ENCODE data around the gene COL8A1.
A peak's percentile ranks its signal among the peaks of the same experiment; 100 is the strongest.

Gene COL8A1

GRCh38 chr3:99825004-99825640, 186.7 kb downstream of the COL8A1 start:
- TF ChIP-seq ZNF565 (CRISPR knock-in tag; conservative IDR thresholded peaks at IDR 0.05; ENCODE audit: low read depth) = no peak
- no peak for TF ChIP-seq ESRRG (CRISPR knock-in tag; IDR thresholded peaks at IDR 0.05)
- TF ChIP-seq PPARA (CRISPR knock-in tag; IDR thresholded peaks at IDR 0.05; ENCODE audit: borderline replicate concordance) = no peak
- TF ChIP-seq ISL1 (CRISPR knock-in tag; IDR thresholded peaks at IDR 0.05) = peak; percentile 65
- no peak for TF ChIP-seq CSDC2 (CRISPR knock-in tag; IDR thresholded peaks at IDR 0.05)
- no peak for TF ChIP-seq GLIS3 (CRISPR knock-in tag; IDR thresholded peaks at IDR 0.05)
- TF ChIP-seq CREB5 (CRISPR knock-in tag; IDR thresholded peaks at IDR 0.05; ENCODE audit: low read depth) = no peak
- no peak for TF ChIP-seq ZFP30 (CRISPR knock-in tag; IDR thresholded peaks at IDR 0.05)
- TF ChIP-seq ZNF70 (CRISPR knock-in tag; IDR thresholded peaks at IDR 0.05) = no peak

GRCh38 chr3:99829844-99830243, 191.4 kb downstream of the COL8A1 start:
- TF ChIP-seq SNAI2 (CRISPR knock-in tag; IDR thresholded peaks at IDR 0.05) = no peak
- TF ChIP-seq ZFP3 (CRISPR knock-in tag; IDR thresholded peaks at IDR 0.05) = no peak
- no peak for TF ChIP-seq TSHZ2 (CRISPR knock-in tag; IDR thresholded peaks at IDR 0.05)
- no peak for TF ChIP-seq ISL1 (CRISPR knock-in tag; IDR thresholded peaks at IDR 0.05)
- no peak for TF ChIP-seq CSRNP3 (CRISPR knock-in tag; IDR thresholded peaks at IDR 0.05)
- TF ChIP-seq CSDC2 (CRISPR knock-in tag; IDR thresholded peaks at IDR 0.05) = no peak
- TF ChIP-seq GLIS3 (CRISPR knock-in tag; IDR thresholded peaks at IDR 0.05) = no peak
- no peak for TF ChIP-seq ZNF8 (CRISPR knock-in tag; IDR thresholded peaks at IDR 0.05)
- no peak for TF ChIP-seq TCF4 (CRISPR knock-in tag; IDR thresholded peaks at IDR 0.05; ENCODE audit: borderline replicate concordance)
- no peak for TF ChIP-seq ZFP30 (CRISPR knock-in tag; IDR thresholded peaks at IDR 0.05)
- no peak for ATAC-seq

More at GRCh38 chr3:99825004-99825640, 186.7 kb downstream of the COL8A1 start:
- ATAC-seq = peak; percentile 83

- no peak for ATAC-seq
These were observed 195.3 kb downstream of the COL8A1 start for GRCh38 chr3:99833617-99834205.

GRCh38 chr3:99834211-99834957, 196.0 kb downstream of the COL8A1 start:
- no peak for ATAC-seq
- no peak for TF ChIP-seq ZFP30 (CRISPR knock-in tag; IDR thresholded peaks at IDR 0.05)
- TF ChIP-seq ZNF565 (CRISPR knock-in tag; conservative IDR thresholded peaks at IDR 0.05; ENCODE audit: low read depth) = no peak
- no peak for TF ChIP-seq CSDC2 (CRISPR knock-in tag; IDR thresholded peaks at IDR 0.05)
- no peak for TF ChIP-seq ZNF70 (CRISPR knock-in tag; IDR thresholded peaks at IDR 0.05)
- no peak for TF ChIP-seq POU6F1 (CRISPR knock-in tag; IDR thresholded peaks at IDR 0.05; ENCODE audit: borderline replicate concordance, low read depth)
- no peak for TF ChIP-seq PATZ1 (CRISPR knock-in tag; IDR thresholded peaks at IDR 0.05; ENCODE audit: borderline replicate concordance)
- TF ChIP-seq ZFP3 (CRISPR knock-in tag; IDR thresholded peaks at IDR 0.05) = no peak

More at GRCh38 chr3:99833617-99834205, 195.3 kb downstream of the COL8A1 start:
- TF ChIP-seq ZNF565 (CRISPR knock-in tag; conservative IDR thresholded peaks at IDR 0.05; ENCODE audit: low read depth) = no peak
- TF ChIP-seq ARNTL (CRISPR knock-in tag; IDR thresholded peaks at IDR 0.05; ENCODE audit: borderline replicate concordance, low read depth) = no peak
- no peak for TF ChIP-seq ZFP30 (CRISPR knock-in tag; IDR thresholded peaks at IDR 0.05)
- TF ChIP-seq PPARA (CRISPR knock-in tag; IDR thresholded peaks at IDR 0.05; ENCODE audit: borderline replicate concordance) = no peak
- TF ChIP-seq TCF4 (CRISPR knock-in tag; IDR thresholded peaks at IDR 0.05; ENCODE audit: borderline replicate concordance) = no peak
- TF ChIP-seq GLIS3 (CRISPR knock-in tag; IDR thresholded peaks at IDR 0.05) = no peak
- no peak for TF ChIP-seq ESRRG (CRISPR knock-in tag; IDR thresholded peaks at IDR 0.05)

Measured in SK-N-SH treated with all-trans-retinoic acid at 6 μM for 48 hours (cell line).